Neural cell (in vitro differentiated cells): ENCODE data around the gene RASEF. TPM values are rescaled to one million over a fixed set of nuclear protein-coding genes. Genes with fewer than 3 reads are reported as not detected.

ENCODE experiments used
- H2AFZ ChIP-seq: fragments of 200-600, 300-800 bp; sonication (generic), shearing (Covaris generic); 2 replicates; pipeline ENCODE4 v1.6.0; 2014; ENCODE audit warnings: low read depth, mild to moderate bottlenecking, antibody characterized with exemption, low read length, moderate library complexity
- H3F3A ChIP-seq: fragments of 200-600 bp; shearing (Covaris generic); 2 replicates; pipeline ENCODE4 v1.6.1; 2016; ENCODE audit warnings: mild to moderate bottlenecking, moderate library complexity, mixed read lengths, antibody characterized with exemption, low read length; ENCODE audit not compliant: insufficient read depth, poor library complexity, severe bottlenecking
- H3K27ac ChIP-seq: fragments of 200-600, 300-800 bp; sonication (generic), shearing (Covaris generic); 2 replicates; pipeline ENCODE4 v1.5.1; 2014; ENCODE audit warnings: mild to moderate bottlenecking, low read length, moderate library complexity
- H3K27me3 ChIP-seq: fragments of 300-800, 200-600 bp; sonication (generic), shearing (Covaris generic); 2 replicates; pipeline ENCODE4 v1.6.0; 2014; ENCODE audit warnings: mild to moderate bottlenecking, low read depth, low read length, moderate library complexity; ENCODE audit not compliant: insufficient read depth
- H3K36me3 ChIP-seq: fragments of 300-800, 200-600 bp; sonication (generic), shearing (Covaris generic); 2 replicates; pipeline ENCODE4 v1.5.1; 2014; ENCODE audit warnings: mild to moderate bottlenecking, antibody characterized with exemption, low read length, moderate library complexity; ENCODE audit not compliant: insufficient read depth
- H3K4me2 ChIP-seq: fragments of 300-800, 200-600 bp; sonication (generic), shearing (Covaris generic); 2 replicates; pipeline ENCODE4 v1.6.0; 2014; ENCODE audit warnings: mild to moderate bottlenecking, low read length
- H3K4me3 ChIP-seq: fragments of 300-800, 200-600 bp; sonication (generic), shearing (Covaris generic); 2 replicates; pipeline ENCODE4 v1.5.1; 2014; ENCODE audit warnings: mild to moderate bottlenecking, low read length, moderate library complexity
- H3K79me2 ChIP-seq: fragments of 200-600 bp; shearing (Covaris generic); replicated peaks from 2 replicates; pipeline ENCODE4 v1.6.0; 2014; ENCODE audit warnings: mild to moderate bottlenecking, low read length, moderate library complexity; ENCODE audit not compliant: insufficient read depth
- H3K9ac ChIP-seq: fragments of 300-800, 200-600 bp; sonication (generic), shearing (Covaris generic); 2 replicates; pipeline ENCODE4 v1.6.1; 2016; ENCODE audit warnings: mild to moderate bottlenecking, low read length, mixed read lengths
- H3K9me2 ChIP-seq: fragments of 200-600 bp; shearing (Covaris generic); 2 replicates; pipeline ENCODE4 v1.6.1; 2016; ENCODE audit warnings: mild to moderate bottlenecking, low read length, mixed read lengths; ENCODE audit not compliant: insufficient read depth
- H3K9me3 ChIP-seq: fragments of 200-600, 300-800 bp; sonication (generic), shearing (Covaris generic); 2 replicates; pipeline ENCODE4 v1.6.1; 2016; ENCODE audit warnings: mild to moderate bottlenecking, mixed run types, low read length, moderate library complexity, mixed read lengths
- H4K20me1 ChIP-seq: fragments of 200-600 bp; shearing (Covaris generic); 2 replicates; pipeline ENCODE4 v1.6.1; 2016; ENCODE audit warnings: mild to moderate bottlenecking, mixed run types; ENCODE audit not compliant: insufficient read depth
- EP300 ChIP-seq: fragments of 450-650 bp; conservative IDR thresholded peaks from 2 replicates; pipeline ENCODE4 v1.6.1; 2014; ENCODE audit warnings: antibody characterized with exemption, mild to moderate bottlenecking, moderate library complexity; ENCODE audit not compliant: poor library complexity, severe bottlenecking
- EZH2 ChIP-seq: fragments of 200-600, 300-800 bp; shearing (Covaris generic), sonication (generic); IDR thresholded peaks from 2 replicates; pipeline ENCODE4 v1.6.1; 2014; ENCODE audit warnings: antibody characterized with exemption, low read length, borderline replicate concordance, mild to moderate bottlenecking; ENCODE audit not compliant: insufficient read depth, poor library complexity, severe bottlenecking
- MXI1 ChIP-seq: fragments of 450-650 bp; conservative IDR thresholded peaks from 2 replicates; pipeline ENCODE4 v1.6.1; 2014; ENCODE audit warnings: antibody characterized with exemption, mild to moderate bottlenecking; ENCODE audit not compliant: poor library complexity, severe bottlenecking
- POLR2AphosphoS5 ChIP-seq: IDR thresholded peaks from 2 replicates; pipeline ENCODE4 v1.6.1; 2012
- RAD21 ChIP-seq: fragments of 450-650 bp; conservative IDR thresholded peaks from 2 replicates; pipeline ENCODE4 v1.6.1; 2014; ENCODE audit warnings: antibody characterized with exemption, mild to moderate bottlenecking, moderate library complexity
- SMC3 ChIP-seq: fragments of 450-650 bp; conservative IDR thresholded peaks from 2 replicates; pipeline ENCODE4 v1.6.1; 2014; ENCODE audit warnings: antibody characterized with exemption, mild to moderate bottlenecking, moderate library complexity; ENCODE audit not compliant: poor library complexity
- TAF1 ChIP-seq: IDR thresholded peaks from 2 replicates; pipeline ENCODE4 v1.6.1; 2012; ENCODE audit warnings: low read depth
- polyA plus RNA-seq: library from polyadenylated mRNA; depleted of rRNA; stranded (reverse); fragments of >200 nt; gene quantifications from 2 replicates; pipeline ENCODE4 v1.2.3, GENCODE V29; 2014
- TF ChIP-seq, protein P1 (sequence below): IDR thresholded peaks from 2 replicates; pipeline ENCODE4 v1.6.1; 2012; ENCODE audit warnings: borderline replicate concordance
- TF ChIP-seq, protein P2 (sequence below): fragments of 450-650 bp; IDR thresholded peaks from 2 replicates; pipeline ENCODE4 v1.5.1; 2014; ENCODE audit warnings: antibody characterized with exemption, mild to moderate bottlenecking, moderate library complexity; ENCODE audit not compliant: poor library complexity, severe bottlenecking

RASEF gene
- polyA plus RNA-seq, 1 donor from 2014 or later: 0.12 TPM

DNA sequence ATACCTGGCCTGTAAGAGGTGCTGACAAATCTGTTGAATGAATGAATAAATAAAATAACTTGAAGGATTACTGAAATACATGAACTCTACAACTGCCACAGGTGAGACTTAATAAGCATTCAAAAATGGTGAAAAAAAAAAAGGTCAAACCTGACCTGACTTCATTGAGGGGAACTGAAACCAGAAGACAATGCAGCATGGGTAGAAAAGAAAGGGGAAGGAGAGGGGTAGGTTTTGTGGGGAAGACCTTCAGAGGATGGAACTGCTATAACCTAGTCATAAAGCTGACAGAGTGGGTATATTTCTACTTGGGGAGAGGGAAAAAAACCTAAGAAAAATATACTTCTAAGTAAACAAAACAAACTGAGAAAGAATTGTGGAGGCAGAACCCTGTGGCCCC lies 56.6 kb downstream of the RASEF start:
- Histone ChIP-seq H3K9me2 (no peaks in the 10 kb centered on the region), H3K27ac (no peak overlapping the region), H3K27me3 (no peaks in the 10 kb centered on the region), H3K9me3 (no peaks in the 10 kb centered on the region), H2AFZ (no peak overlapping the region), H3K79me2 (no peaks in the 10 kb centered on the region), H3K9ac (no peak overlapping the region), H3F3A (no peaks in the 10 kb centered on the region), H3K4me2 (no peak overlapping the region), H4K20me1 (no peaks in the 10 kb centered on the region), H3K36me3 (no peaks in the 10 kb centered on the region), H3K4me3 (no peak overlapping the region)
- TF ChIP-seq SMC3 (no peak), EP300 (no peak), RAD21 (no peak), EZH2 (no peak), POLR2AphosphoS5 (no peak), TAF1 (no peak), MXI1 (no peak)
- TF ChIP-seq, protein P1, sequence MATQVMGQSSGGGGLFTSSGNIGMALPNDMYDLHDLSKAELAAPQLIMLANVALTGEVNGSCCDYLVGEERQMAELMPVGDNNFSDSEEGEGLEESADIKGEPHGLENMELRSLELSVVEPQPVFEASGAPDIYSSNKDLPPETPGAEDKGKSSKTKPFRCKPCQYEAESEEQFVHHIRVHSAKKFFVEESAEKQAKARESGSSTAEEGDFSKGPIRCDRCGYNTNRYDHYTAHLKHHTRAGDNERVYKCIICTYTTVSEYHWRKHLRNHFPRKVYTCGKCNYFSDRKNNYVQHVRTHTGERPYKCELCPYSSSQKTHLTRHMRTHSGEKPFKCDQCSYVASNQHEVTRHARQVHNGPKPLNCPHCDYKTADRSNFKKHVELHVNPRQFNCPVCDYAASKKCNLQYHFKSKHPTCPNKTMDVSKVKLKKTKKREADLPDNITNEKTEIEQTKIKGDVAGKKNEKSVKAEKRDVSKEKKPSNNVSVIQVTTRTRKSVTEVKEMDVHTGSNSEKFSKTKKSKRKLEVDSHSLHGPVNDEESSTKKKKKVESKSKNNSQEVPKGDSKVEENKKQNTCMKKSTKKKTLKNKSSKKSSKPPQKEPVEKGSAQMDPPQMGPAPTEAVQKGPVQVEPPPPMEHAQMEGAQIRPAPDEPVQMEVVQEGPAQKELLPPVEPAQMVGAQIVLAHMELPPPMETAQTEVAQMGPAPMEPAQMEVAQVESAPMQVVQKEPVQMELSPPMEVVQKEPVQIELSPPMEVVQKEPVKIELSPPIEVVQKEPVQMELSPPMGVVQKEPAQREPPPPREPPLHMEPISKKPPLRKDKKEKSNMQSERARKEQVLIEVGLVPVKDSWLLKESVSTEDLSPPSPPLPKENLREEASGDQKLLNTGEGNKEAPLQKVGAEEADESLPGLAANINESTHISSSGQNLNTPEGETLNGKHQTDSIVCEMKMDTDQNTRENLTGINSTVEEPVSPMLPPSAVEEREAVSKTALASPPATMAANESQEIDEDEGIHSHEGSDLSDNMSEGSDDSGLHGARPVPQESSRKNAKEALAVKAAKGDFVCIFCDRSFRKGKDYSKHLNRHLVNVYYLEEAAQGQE: no peak
- TF ChIP-seq, protein P2, sequence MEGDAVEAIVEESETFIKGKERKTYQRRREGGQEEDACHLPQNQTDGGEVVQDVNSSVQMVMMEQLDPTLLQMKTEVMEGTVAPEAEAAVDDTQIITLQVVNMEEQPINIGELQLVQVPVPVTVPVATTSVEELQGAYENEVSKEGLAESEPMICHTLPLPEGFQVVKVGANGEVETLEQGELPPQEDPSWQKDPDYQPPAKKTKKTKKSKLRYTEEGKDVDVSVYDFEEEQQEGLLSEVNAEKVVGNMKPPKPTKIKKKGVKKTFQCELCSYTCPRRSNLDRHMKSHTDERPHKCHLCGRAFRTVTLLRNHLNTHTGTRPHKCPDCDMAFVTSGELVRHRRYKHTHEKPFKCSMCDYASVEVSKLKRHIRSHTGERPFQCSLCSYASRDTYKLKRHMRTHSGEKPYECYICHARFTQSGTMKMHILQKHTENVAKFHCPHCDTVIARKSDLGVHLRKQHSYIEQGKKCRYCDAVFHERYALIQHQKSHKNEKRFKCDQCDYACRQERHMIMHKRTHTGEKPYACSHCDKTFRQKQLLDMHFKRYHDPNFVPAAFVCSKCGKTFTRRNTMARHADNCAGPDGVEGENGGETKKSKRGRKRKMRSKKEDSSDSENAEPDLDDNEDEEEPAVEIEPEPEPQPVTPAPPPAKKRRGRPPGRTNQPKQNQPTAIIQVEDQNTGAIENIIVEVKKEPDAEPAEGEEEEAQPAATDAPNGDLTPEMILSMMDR: no peak

DNA sequence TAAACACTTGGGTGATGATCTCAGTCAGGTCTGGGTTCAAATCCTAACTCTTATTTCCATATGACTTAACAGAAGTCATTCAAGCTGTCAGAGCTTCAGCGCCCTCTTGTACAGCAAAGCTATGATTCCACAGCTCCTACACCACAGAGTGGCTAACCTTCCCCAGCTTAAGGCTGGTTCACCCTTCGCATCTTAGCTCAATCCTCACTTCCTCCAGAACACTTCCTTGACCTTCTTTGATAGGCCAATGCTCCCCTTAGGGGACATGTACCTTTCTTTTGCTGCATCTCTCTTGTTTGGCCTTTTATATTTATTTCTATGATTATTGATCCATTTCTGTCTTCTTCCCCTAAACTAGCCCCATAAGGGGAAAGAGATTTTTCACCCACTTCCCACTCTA lies 57.0 kb downstream of the RASEF start:
- H4K20me1 ChIP-seq: no peaks in the 10 kb centered on the region
- H3K36me3 ChIP-seq: no peaks in the 10 kb centered on the region
- H3F3A ChIP-seq: no peaks in the 10 kb centered on the region
- H3K4me3 ChIP-seq: no peak overlapping the region
- no peaks in the 10 kb centered on the region for H3K9me3 ChIP-seq
- H3K27me3 ChIP-seq: no peaks in the 10 kb centered on the region
- no peak overlapping the region for H3K4me2 ChIP-seq
- H3K9me2 ChIP-seq: no peaks in the 10 kb centered on the region
- H3K79me2 ChIP-seq: no peaks in the 10 kb centered on the region
- no peak overlapping the region for H3K9ac ChIP-seq
- H3K27ac ChIP-seq: no peak overlapping the region
- H2AFZ ChIP-seq: no peak overlapping the region
- TF ChIP-seq TAF1: no peak
- TF ChIP-seq, protein P1: no peak
- no peak for TF ChIP-seq EZH2
- no peak for TF ChIP-seq MXI1
- TF ChIP-seq RAD21: no peak
- no peak for TF ChIP-seq EP300
- TF ChIP-seq, protein P2: no peak
- TF ChIP-seq SMC3: no peak
- no peak for TF ChIP-seq POLR2AphosphoS5
